Upper lobe of left lung (tissue), 6 donors: ENCODE results near the gene SERPINH1. TPM values are rescaled to one million over a fixed set of nuclear protein-coding genes. Genes with fewer than 3 reads are reported as not detected.
A peak's percentile ranks its signal among the peaks of the same experiment; 100 is the strongest.

Experiments used
- ATAC-seq, 2 donors: fragments of 200-7000 bp; cut with Tn5 transposase; one replicate each; pipeline ENCODE4 v1.9.1; 2022; ENCODE audit warnings: mild to moderate bottlenecking in 2 of 2, moderate library complexity in 2 of 2; ENCODE audit not compliant: low FRiP score in 2 of 2
- DNase-seq, 2 donors: peaks; one replicate each; pipeline ENCODE4 v3.0.0-alpha.2; 2019 to 2020
- H3K27ac ChIP-seq, 4 donors: fragments of 200-600 bp; sonication (generic); one replicate each; pipeline ENCODE4 v1.5.1; 2016 to 2019
- H3K27me3 ChIP-seq, 4 donors: fragments of 200-600 bp; sonication (generic); one replicate each; pipeline ENCODE4 v1.5.1; 2017 to 2019
- H3K36me3 ChIP-seq, 4 donors: fragments of 200-600 bp; sonication (generic); one replicate each; pipeline ENCODE4 v1.5.1; 2016 to 2019
- H3K4me1 ChIP-seq, 4 donors: fragments of 200-600 bp; sonication (generic); one replicate each; pipeline ENCODE4 v1.5.1; 2018 to 2019
- H3K4me3 ChIP-seq, 4 donors: fragments of 200-600 bp; sonication (generic); one replicate each; pipeline ENCODE4 v1.5.1; 2017 to 2019; ENCODE audit warnings: mild to moderate bottlenecking in 2 of 4, moderate library complexity in 1 of 4
- H3K9me3 ChIP-seq, 4 donors: fragments of 200-600 bp; sonication (generic); one replicate each; pipeline ENCODE4 v1.5.1; 2018 to 2019
- CTCF ChIP-seq, 6 experiments: fragments of 450-650 bp in 4 of 6; fragments of 200-600 bp in 2 of 6; sonication (generic) in 2 of 6; IDR thresholded peaks; one replicate each; pipeline ENCODE4 v1.5.1; 2016 to 2019; ENCODE audit warnings: antibody characterized with exemption in 6 of 6
- EP300 ChIP-seq, 4 donors: sonication (generic); formaldehyde crosslinking; IDR thresholded peaks; one replicate each; pipeline ENCODE4 v1.5.1; 2017; ENCODE audit warnings: antibody characterized with exemption in 4 of 4, control low read depth in 2 of 4
- POLR2A ChIP-seq, 4 donors: fragments of 450-650 bp; IDR thresholded peaks; one replicate each; pipeline ENCODE4 v1.5.1; 2016 to 2017; ENCODE audit warnings: antibody characterized with exemption in 4 of 4, mild to moderate bottlenecking in 2 of 4
- POLR2AphosphoS5 ChIP-seq, 2 donors: sonication (generic); formaldehyde crosslinking; IDR thresholded peaks; one replicate each; pipeline ENCODE4 v1.5.1; 2017; ENCODE audit warnings: antibody characterized with exemption in 2 of 2
- WGBS, 2 donors: methylation state at CpG; one replicate each; pipeline ENCODE4 v1.1.5; 2017 to 2018; 5-methylcytosine and 5-hydroxymethylcytosine counted together
- total RNA-seq, 6 donors: library from RNA; depleted of rRNA in 4 of 6; stranded (reverse); fragments of >200 nt in 4 of 6; gene quantifications; one replicate each; pipeline versions ENCODE4 v1.1.0 to v1.2.1, GENCODE V29; 2016 to 2021
- donor health status: DM: no; HTN: no; CAD: no; lungs with moderate emphysema.
- donor health status: DM: no; HTN: yes; CAD: no; lungs with severe emphysema.

The SERPINH1 gene
- total RNA-seq, 6 donors from 2014 or later = 95.9 to 266 (median 145) TPM

GRCh38 chr11:75543806-75544205, 18.2 kb upstream of the SERPINH1 start:
- H3K36me3 ChIP-seq = no peaks in the 10 kb centered on the region
- no peak for TF ChIP-seq POLR2AphosphoS5 (IDR thresholded peaks at IDR 0.05)
- no peak for TF ChIP-seq POLR2A (IDR thresholded peaks at IDR 0.05)
- TF ChIP-seq CTCF (IDR thresholded peaks at IDR 0.05) = no peak
- TF ChIP-seq EP300 (IDR thresholded peaks at IDR 0.05) = no peak
- WGBS, 2 donors = 87% methylated on average over 6 of the region's 6 CpGs
- no peaks in the 10 kb centered on the region for H3K9me3 ChIP-seq
- H3K27ac ChIP-seq = no peak overlapping the region
- ATAC-seq = no peak
- H3K4me3 ChIP-seq = no peak overlapping the region
- no peak for DNase-seq
- no peaks in the 10 kb centered on the region for H3K27me3 ChIP-seq
- peaks cover 5 to 9% (median 6%) of the 10 kb centered on the region in 4 donors for H3K4me1 ChIP-seq

DNA sequence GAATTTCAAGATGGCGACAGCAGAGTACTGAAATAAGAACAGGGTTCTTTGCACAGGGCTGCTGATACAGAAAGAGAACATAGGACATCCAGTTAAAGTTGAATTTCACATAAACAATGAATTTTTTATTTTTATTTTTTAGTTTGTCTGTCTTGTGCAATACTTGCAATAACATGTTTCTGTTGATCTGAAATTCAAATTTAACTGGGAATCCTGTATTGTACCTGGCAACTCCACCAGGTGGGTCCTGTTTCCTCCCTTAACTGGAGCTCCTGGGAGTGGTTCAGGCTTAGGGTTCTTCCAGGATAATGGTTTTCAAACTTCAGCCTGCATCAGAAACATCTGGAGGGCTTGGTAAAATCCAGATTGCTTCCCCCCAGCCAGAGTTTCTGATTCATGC, 14.9 kb upstream of the SERPINH1 start:
- no peak for DNase-seq
- WGBS, 2 donors = 100% methylated on average over 1 of the region's 1 CpG
- no peak for ATAC-seq
- no peak overlapping the region for H3K4me3 ChIP-seq
- TF ChIP-seq EP300 (IDR thresholded peaks at IDR 0.05) (no peak), POLR2AphosphoS5 (IDR thresholded peaks at IDR 0.05) (no peak), CTCF (IDR thresholded peaks at IDR 0.05) (no peak), POLR2A (IDR thresholded peaks at IDR 0.05) (no peak)
- peaks cover 5 to 9% (median 6%) of the 10 kb centered on the region in 4 donors for H3K4me1 ChIP-seq
- H3K36me3 ChIP-seq = no peaks in the 10 kb centered on the region
- H3K27ac ChIP-seq = no peak overlapping the region
- no peaks in the 10 kb centered on the region for H3K27me3 ChIP-seq
- H3K9me3 ChIP-seq = no peaks in the 10 kb centered on the region

DNA sequence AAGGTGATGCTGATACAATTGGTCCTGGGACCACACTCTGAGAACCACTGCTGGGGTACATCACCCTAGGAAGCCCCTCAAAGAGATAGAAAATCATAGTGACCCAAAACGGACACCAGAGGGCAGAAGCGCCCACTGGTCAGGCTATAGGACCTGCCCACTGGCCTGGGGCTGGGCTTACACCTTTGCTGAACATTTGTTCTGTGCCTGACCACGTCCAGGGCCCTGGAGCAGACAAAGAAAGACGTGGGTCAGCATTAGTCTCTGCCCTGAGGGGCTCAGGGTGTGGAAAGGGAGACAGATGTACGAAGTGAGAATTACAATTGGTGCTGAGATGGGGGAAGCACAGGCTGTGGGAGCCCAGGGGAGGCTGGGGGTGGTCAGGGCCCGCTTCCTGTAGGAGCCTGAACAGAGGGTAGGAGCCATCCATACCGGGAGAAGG, 14.4 kb upstream of the SERPINH1 start:
- 21 to 26% methylated on average over 7 of the region's 7 CpGs for WGBS, 2 donors
- TF ChIP-seq POLR2A (IDR thresholded peaks at IDR 0.05) = no peak
- no peak for TF ChIP-seq EP300 (IDR thresholded peaks at IDR 0.05)
- TF ChIP-seq CTCF (IDR thresholded peaks at IDR 0.05) = peak; percentile 74 to 91 (median 86)
- no peak for TF ChIP-seq POLR2AphosphoS5 (IDR thresholded peaks at IDR 0.05)
- H3K4me1 ChIP-seq = peaks cover 5 to 9% (median 6%) of the 10 kb centered on the region in 4 donors
- no peaks in the 10 kb centered on the region for H3K9me3 ChIP-seq
- peak overlapping the region in 3 of 4 donors; percentile 4 to 60 (median 46) for H3K27ac ChIP-seq
- no peaks in the 10 kb centered on the region for H3K36me3 ChIP-seq
- H3K27me3 ChIP-seq = no peaks in the 10 kb centered on the region
- ATAC-seq (peak; percentile 83 to 91), DNase-seq (peak in 1 of 2 donors; percentile 78)
- H3K4me3 ChIP-seq = no peak overlapping the region

DNA sequence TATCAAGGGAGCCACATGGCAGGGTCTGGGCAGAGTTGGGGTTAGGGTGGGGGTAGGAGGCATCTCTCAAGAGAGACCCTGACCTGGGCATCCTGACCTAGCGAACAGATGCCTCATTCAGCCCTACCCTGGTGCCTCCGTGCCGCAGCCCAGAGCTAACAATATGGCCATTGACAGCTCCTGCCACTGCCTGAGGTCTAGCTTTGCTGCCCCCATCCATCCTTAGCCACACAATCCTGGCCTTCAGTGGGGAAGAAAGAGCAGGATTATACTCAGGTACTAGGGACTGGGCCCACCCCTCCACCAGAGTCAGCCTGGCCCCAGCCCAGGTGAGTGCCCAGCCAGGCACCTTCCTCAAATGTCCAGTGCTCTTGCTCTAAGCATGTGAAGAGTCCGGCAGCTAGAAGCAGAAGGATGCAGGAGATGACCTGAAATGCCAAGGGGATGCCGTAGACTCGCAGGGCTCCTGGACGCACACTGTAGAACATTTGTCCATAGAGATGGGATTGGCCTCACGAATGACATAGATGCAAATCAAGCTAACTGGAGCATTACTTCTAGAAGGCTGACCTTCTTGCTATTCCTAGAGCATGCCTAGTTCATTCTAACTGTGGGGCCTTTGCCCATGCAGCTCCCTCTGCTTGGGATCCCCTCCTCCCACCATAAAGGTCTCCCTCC, 13.3 kb upstream of the SERPINH1 start:
- 80 to 99% methylated on average over 1 to 8 of the region's 8 CpGs for WGBS, 2 donors
- Histone ChIP-seq H3K4me3 (no peak overlapping the region), H3K4me1 (peaks cover 10 to 14% (median 11%) of the 10 kb centered on the region in 4 donors), H3K9me3 (no peaks in the 10 kb centered on the region), H3K27ac (no peak overlapping the region), H3K27me3 (no peaks in the 10 kb centered on the region), H3K36me3 (no peaks in the 10 kb centered on the region)
- no peak for ATAC-seq
- TF ChIP-seq POLR2A (IDR thresholded peaks at IDR 0.05) (no peak), CTCF (IDR thresholded peaks at IDR 0.05) (no peak), POLR2AphosphoS5 (IDR thresholded peaks at IDR 0.05) (no peak), EP300 (IDR thresholded peaks at IDR 0.05) (no peak)
- DNase-seq = no peak
